Stimulated activated CD4-positive, alpha-beta T cell treated with anti-CD3 and anti-CD28 coated beads, Interleukin-1b, Interleukin-23, amount 100 ng/mL, for 48 hours (primary cell): ENCODE data around the gene SLC22A6.

ENCODE experiments used
- DNase-seq: peaks from one replicate; pipeline ENCODE4 v3.0.0-alpha.2; 2020

Gene SLC22A6

GRCh38 chr11:62931499-62932278, 53.1 kb downstream of the SLC22A6 start:
- no peak for DNase-seq

GRCh38 chr11:62930666-62931065, 54.1 kb downstream of the SLC22A6 start:
- DNase-seq, result no peak

- no peak for DNase-seq
Measured at GRCh38 chr11:62930157-62930556, 54.6 kb downstream of the SLC22A6 start.

- no peak for DNase-seq
Measured at GRCh38 chr11:62928011-62928410, 56.8 kb downstream of the SLC22A6 start.

DNA sequence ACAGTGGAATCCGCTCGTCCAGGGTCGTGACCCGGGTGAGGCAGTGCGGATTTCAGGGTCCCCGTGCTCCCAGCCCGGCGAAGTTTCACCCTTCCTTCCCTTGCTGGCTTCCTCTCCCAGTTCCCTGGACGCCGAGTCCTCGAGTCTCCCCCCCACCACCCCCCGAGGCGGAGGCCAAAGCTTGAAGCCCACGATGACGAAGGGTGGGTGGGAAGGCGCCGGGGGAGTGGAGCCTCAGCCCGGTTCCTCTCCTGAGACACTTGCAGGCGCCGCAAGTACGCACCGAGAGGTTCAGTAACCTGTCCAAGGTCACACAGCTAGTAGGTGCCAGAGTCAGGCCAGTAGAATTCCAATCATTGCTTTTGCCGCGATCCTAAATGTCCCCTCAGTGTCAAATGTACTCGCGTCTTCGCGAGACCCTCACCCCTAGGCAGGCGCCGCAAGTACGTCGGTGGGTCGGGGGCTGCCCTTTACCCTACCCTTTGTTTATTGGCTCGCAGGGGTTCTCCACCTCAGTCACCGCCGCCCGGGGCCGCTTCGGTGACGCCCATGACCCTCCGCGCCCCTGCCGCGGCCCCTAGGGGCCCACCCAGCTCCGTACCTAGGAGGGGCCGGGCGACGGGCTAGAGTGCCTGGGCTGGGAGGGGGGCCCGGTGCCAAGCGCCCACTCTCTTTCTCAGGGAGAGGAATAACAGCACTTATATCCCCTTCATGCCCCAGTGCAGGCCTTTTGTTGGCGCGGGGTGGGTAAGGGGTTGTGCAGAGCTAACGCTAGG, 57.9 kb downstream of the SLC22A6 start:
- DNase-seq, result no peak
